SK-N-SH (cell line): Measurements from ENCODE around the gene SPATA20. TPM values are rescaled to one million over a fixed set of nuclear protein-coding genes. Genes with fewer than 3 reads are reported as not detected.

Experiments
- CTCF ChIA-PET: fragments of 300-600, 350-600 bp; formaldehyde crosslinking; extraction: SDS; loops from one replicate; lab custom pipeline; 2021; lab: Yijun Ruan, JAX
- POLR2A ChIA-PET: fragments of 350-600 bp; sonication (Branson Sonifier 250); formaldehyde crosslinking; extraction: SDS; loops from one replicate; lab custom pipeline; 2020; ENCODE audit warnings: antibody characterized with exemption, inconsistent platforms; lab: Yijun Ruan, JAX
- DNase-seq: peaks from one replicate; pipeline ENCODE4 v3.0.0; 2012
- H2AFZ ChIP-seq: fragments of 200-600 bp; sonication (generic); 2 replicates; pipeline ENCODE4 v1.8.1; 2016; ENCODE audit warnings: antibody characterized with exemption, mild to moderate bottlenecking, low read depth
- H3F3A ChIP-seq: fragments of 200-600 bp; sonication (generic); replicated peaks from 2 replicates; pipeline ENCODE3; 2016; ENCODE audit warnings: antibody characterized with exemption, mild to moderate bottlenecking; ENCODE audit not compliant: insufficient read depth
- H3K27ac ChIP-seq, 2 experiments: fragments of 200-500 bp in 1 of 2; fragments of 200-600 bp in 1 of 2; sonication (Bioruptor generic) in 1 of 2; sonication (generic), shearing (Covaris generic) in 1 of 2; 2 replicates each; pipeline versions ENCODE4 v1.5.1 to v1.6.1; 2014 to 2016; ENCODE audit warnings: low read depth in 2 of 2, inconsistent platforms in 1 of 2, low read length in 1 of 2, mild to moderate bottlenecking in 1 of 2, mixed read lengths in 1 of 2
- H3K27me3 ChIP-seq: fragments of 200-600 bp; sonication (generic), shearing (Covaris generic); 2 replicates; pipeline ENCODE4 v1.6.1; 2016; ENCODE audit warnings: mixed run types; ENCODE audit not compliant: insufficient read depth
- H3K36me3 ChIP-seq, 2 experiments: fragments of 200-500 bp in 1 of 2; fragments of 200-600 bp in 1 of 2; sonication (Bioruptor generic) in 1 of 2; sonication (generic) in 1 of 2; replicated peaks in 1 of 2; 2 replicates each; pipeline versions ENCODE3 to v1.5.1; 2014 to 2016; ENCODE audit warnings: low read length in 1 of 2, mild to moderate bottlenecking in 1 of 2; ENCODE audit not compliant: insufficient read depth in 2 of 2, control insufficient read depth in 1 of 2
- H3K4me1 ChIP-seq, 2 experiments: fragments of 200-500 bp in 1 of 2; fragments of 200-600 bp in 1 of 2; sonication (Bioruptor generic) in 1 of 2; sonication (generic), shearing (Covaris generic) in 1 of 2; 2 replicates each; pipeline versions ENCODE4 v1.5.1 to v1.6.1; 2014 to 2016; ENCODE audit warnings: low read depth in 1 of 2, low read length in 1 of 2, mixed run types in 1 of 2; ENCODE audit not compliant: insufficient read depth in 2 of 2, control insufficient read depth in 1 of 2
- H3K4me2 ChIP-seq: fragments of 200-600 bp; sonication (generic), shearing (Covaris generic); 2 replicates; pipeline ENCODE4 v1.6.1; 2017; ENCODE audit warnings: mixed run types
- H3K4me3 ChIP-seq, 2 experiments: fragments of 200-500 bp in 1 of 2; fragments of 200-600 bp in 1 of 2; sonication (Bioruptor generic) in 1 of 2; sonication (generic), shearing (Covaris generic) in 1 of 2; 2 replicates each; pipeline versions ENCODE4 v1.5.1 to v1.8.1; 2014 to 2016; ENCODE audit warnings: low read depth in 2 of 2, inconsistent platforms in 1 of 2, low read length in 1 of 2, mild to moderate bottlenecking in 1 of 2, mixed read lengths in 1 of 2, moderate library complexity in 1 of 2
- H3K79me2 ChIP-seq: fragments of 200-600 bp; sonication (generic); 2 replicates; pipeline ENCODE4 v1.8.1; 2017; ENCODE audit warnings: mild to moderate bottlenecking; ENCODE audit not compliant: insufficient read depth
- H3K9ac ChIP-seq: fragments of 200-600 bp; sonication (generic); 2 replicates; pipeline ENCODE4 v1.6.1; 2017; ENCODE audit warnings: mixed run types
- H3K9me2 ChIP-seq: fragments of 200-600 bp; sonication (generic); 2 replicates; pipeline ENCODE4 v1.6.1; 2017; ENCODE audit warnings: mixed run types
- H3K9me3 ChIP-seq: fragments of 200-600 bp; sonication (generic); 2 replicates; pipeline ENCODE4 v1.6.1; 2017; ENCODE audit warnings: mixed run types, mild to moderate bottlenecking, moderate library complexity
- H4K20me1 ChIP-seq: fragments of 200-600 bp; sonication (generic); 2 replicates; pipeline ENCODE4 v1.6.1; 2017; ENCODE audit warnings: mild to moderate bottlenecking, mixed run types; ENCODE audit not compliant: insufficient read depth
- EP300 ChIP-seq, 2 experiments: IDR thresholded peaks; 2 replicates each; pipeline versions ENCODE4 v1.4.0 to v1.6.1; 2012; ENCODE audit warnings: borderline replicate concordance in 1 of 2, low read depth in 1 of 2, low read length in 1 of 2
- FOSL2 ChIP-seq: IDR thresholded peaks from 2 replicates; pipeline ENCODE4 v1.4.0; 2012; ENCODE audit warnings: low read depth, mild to moderate bottlenecking, moderate library complexity, borderline replicate concordance
- FOXJ3 ChIP-seq: sonication (generic); formaldehyde crosslinking; IDR thresholded peaks from 2 replicates; pipeline ENCODE4 v1.5.1; 2020; ENCODE audit warnings: mild to moderate bottlenecking, missing genetic modification reagents
- GATA2 ChIP-seq: sonication (generic); formaldehyde crosslinking; IDR thresholded peaks from 2 replicates; pipeline ENCODE4 v1.5.0; 2020; ENCODE audit warnings: mild to moderate bottlenecking, missing genetic modification reagents
- MEF2A ChIP-seq: IDR thresholded peaks from 2 replicates; pipeline ENCODE4 v1.4.0; 2012; ENCODE audit warnings: low read depth, borderline replicate concordance
- NFIC ChIP-seq: IDR thresholded peaks from 2 replicates; pipeline ENCODE4 v1.4.0; 2012; ENCODE audit warnings: borderline replicate concordance
- PBX3 ChIP-seq: IDR thresholded peaks from 2 replicates; pipeline ENCODE4; 2012
- RCOR1 ChIP-seq: fragments of 150-350 bp; IDR thresholded peaks from 2 replicates; pipeline ENCODE4 v1.6.1; 2017; ENCODE audit warnings: antibody characterized with exemption, low read length
- REST ChIP-seq: IDR thresholded peaks from 2 replicates; pipeline ENCODE4 v1.6.1; 2012; ENCODE audit warnings: mild to moderate bottlenecking, low read depth, low read length, moderate library complexity
- RFX5 ChIP-seq: IDR thresholded peaks from 2 replicates; pipeline ENCODE4 v1.6.1; 2012; ENCODE audit warnings: mild to moderate bottlenecking, improper control_type of control experiment, low read length
- RXRA ChIP-seq: IDR thresholded peaks from 2 replicates; pipeline ENCODE4 v1.4.0; 2012; ENCODE audit warnings: low read depth, mild to moderate bottlenecking, borderline replicate concordance
- TEAD4 ChIP-seq: IDR thresholded peaks from 2 replicates; pipeline ENCODE4 v1.4.0; 2012; ENCODE audit warnings: mild to moderate bottlenecking, borderline replicate concordance; ENCODE audit not compliant: insufficient read depth
- YY1 ChIP-seq: IDR thresholded peaks from 2 replicates; pipeline ENCODE4 v1.4.0; 2012; ENCODE audit warnings: low read depth, mild to moderate bottlenecking
- WGBS: methylation state at CpG from one replicate; pipeline ENCODE4 v1.1.6; 2017; ENCODE audit warnings: low lambda C conversion rate; 5-methylcytosine and 5-hydroxymethylcytosine counted together
- polyA plus RNA-seq, 3 experiments: library from polyadenylated mRNA; depleted of rRNA; stranded (reverse); fragments of >200 nt; gene quantifications; 2 replicates each; pipeline ENCODE4 v1.2.3, GENCODE V29; 2012

SPATA20 gene
- polyA plus RNA-seq, 1 of the 3 experiments (the other 2 are of a cell fraction), result 92.0 TPM

GRCh38 chr17:50529849-50530248, 17.1 kb upstream of the SPATA20 start (continued):
- TF ChIP-seq MEF2A (no peak), FOXJ3 (CRISPR knock-in tag) (no peak), YY1 (no peak), EP300 (IDR thresholded peaks at IDR 0.05; ENCODE audit: borderline replicate concordance in 1 of 2, low read depth in 1 of 2, low read length in 1 of 2) (no peak), GATA2 (no peak), TEAD4 (no peak), RXRA (no peak), PBX3 (no peak)

GRCh38 chr17:50531428-50532025, 15.4 kb upstream of the SPATA20 start:
- Histone ChIP-seq H4K20me1 (no peaks in the 10 kb centered on the region), H3K4me1 (peaks cover 7 to 30% of the 10 kb centered on the region in 2 experiments; a peak in 3 of 4 replicates), H3K9me3 (no peaks in the 10 kb centered on the region), H3K27me3 (peaks cover 28% of the 10 kb centered on the region; the same call in 1 of the 2 replicates), H2AFZ (no peak overlapping the region), H3K36me3 (no peaks in the 10 kb centered on the region), H3F3A (no peaks in the 10 kb centered on the region), H3K4me2 (no peak overlapping the region), H3K79me2 (no peaks in the 10 kb centered on the region), H3K27ac (no peak overlapping the region), H3K4me3 (no peak overlapping the region), H3K9ac (no peak overlapping the region), H3K9me2 (no peaks in the 10 kb centered on the region)
- POLR2A ChIA-PET, result interaction anchor here (0.5 kb wide), 1 partner anchor 400 kb away, joined by 3 read pairs; no protein-coding TSS in a partner anchor
- DNase-seq, result no peak
- CTCF ChIA-PET, result interaction anchor here (0.6 to 5.5 kb wide), 15 partner anchors 10 to 163 kb away, joined by 3 to 27 read pairs (median 5); partner anchors contain the start of gene SPATA20
- TF ChIP-seq RFX5 (no peak), REST (no peak), FOSL2 (no peak), RCOR1 (no peak), FOXJ3 (CRISPR knock-in tag) (no peak), NFIC (no peak)
- 83% methylated on average over 6 of the region's 6 CpGs for WGBS
